Measurements from ENCODE around the gene PRAMEF5. TPM values are rescaled to one million over a fixed set of nuclear protein-coding genes. Genes with fewer than 3 reads are reported as not detected.
A peak's percentile ranks its signal among the peaks of the same experiment; 100 is the strongest.
"Not testable (repeated sequence)": the region's sequence is repeated elsewhere in the genome, so short reads cannot be mapped to it uniquely, and the experiment has no call there.

PRAMEF5 gene
- total RNA-seq (not detected), polyA plus RNA-seq (not detected)

DNA sequence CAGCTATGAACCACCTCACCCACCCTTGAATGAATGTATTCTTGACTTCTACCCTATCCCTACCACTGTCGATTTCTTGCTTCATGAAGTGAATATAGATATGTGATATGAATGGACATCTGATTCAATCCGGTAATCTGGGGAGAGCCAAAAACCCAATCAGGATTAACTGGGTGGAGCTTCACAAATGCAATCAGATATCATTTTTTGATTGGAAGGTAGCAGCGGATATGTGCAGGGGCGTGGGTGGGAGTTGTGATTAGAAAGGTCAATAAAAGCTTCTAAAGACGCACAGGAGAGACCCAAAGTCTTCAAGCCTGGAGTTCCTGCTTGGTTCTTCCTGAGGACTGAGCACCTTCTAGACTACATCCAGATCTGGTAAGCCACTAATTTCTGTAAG lies at the start of gene PRAMEF5:
Gene PRAMEF5, plus strand, starts transcription at position 301 of the 400 bp plus-strand sequence. CDS start 5,071 bp downstream, outside the sequence.
- DNase-seq; H3K4me3 ChIP-seq; H3K4me1 ChIP-seq; H3K27me3 ChIP-seq; ATAC-seq; H3K27ac ChIP-seq; intact Hi-C loops (cut with DNase I); H3K9me3 ChIP-seq; FAIRE-seq; H3K36me3 ChIP-seq: not testable (repeated sequence)
- 65 to 94% methylated on average over 2 of the region's 5 CpGs for WGBS, 2 donors

DNA sequence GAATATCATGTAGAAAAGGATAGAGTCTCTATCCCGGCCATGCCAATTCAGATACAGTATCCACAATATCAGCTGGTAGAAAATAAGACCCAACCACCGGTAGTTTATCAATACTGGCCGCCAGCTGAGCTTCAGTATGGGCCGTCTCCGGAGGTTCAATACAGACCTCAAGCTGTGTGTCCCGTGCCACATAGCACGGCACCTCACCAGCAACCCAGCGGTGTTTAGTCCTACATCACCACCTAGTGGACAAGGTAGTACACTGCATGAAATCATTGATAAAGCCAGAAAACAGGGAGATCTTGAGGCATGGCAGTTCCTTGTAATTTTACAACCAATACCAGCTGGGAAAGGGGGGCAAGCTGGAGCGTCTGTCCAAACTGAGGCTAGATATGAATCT lies 45.3 kb upstream of the PRAMEF5 start:
- H3K9me3 ChIP-seq; H3K27me3 ChIP-seq; H3K36me3 ChIP-seq; DNase-seq; FAIRE-seq; H3K4me3 ChIP-seq; H3K27ac ChIP-seq; ATAC-seq; intact Hi-C loops (cut with DNase I); H3K4me1 ChIP-seq: not testable (repeated sequence)
- WGBS, 2 donors, result no CpG with 5 or more reads among the region's 9 CpGs

GRCh38 chr1:13216619-13217018 lies 37.4 kb upstream of the PRAMEF5 start:
- intact Hi-C loops (cut with DNase I); ATAC-seq; H3K27me3 ChIP-seq; H3K9me3 ChIP-seq; FAIRE-seq; DNase-seq; H3K4me3 ChIP-seq; H3K4me1 ChIP-seq; H3K27ac ChIP-seq; H3K36me3 ChIP-seq: not testable (repeated sequence)
- no CpG with 5 or more reads among the region's 7 CpGs for WGBS, 2 donors

DNA sequence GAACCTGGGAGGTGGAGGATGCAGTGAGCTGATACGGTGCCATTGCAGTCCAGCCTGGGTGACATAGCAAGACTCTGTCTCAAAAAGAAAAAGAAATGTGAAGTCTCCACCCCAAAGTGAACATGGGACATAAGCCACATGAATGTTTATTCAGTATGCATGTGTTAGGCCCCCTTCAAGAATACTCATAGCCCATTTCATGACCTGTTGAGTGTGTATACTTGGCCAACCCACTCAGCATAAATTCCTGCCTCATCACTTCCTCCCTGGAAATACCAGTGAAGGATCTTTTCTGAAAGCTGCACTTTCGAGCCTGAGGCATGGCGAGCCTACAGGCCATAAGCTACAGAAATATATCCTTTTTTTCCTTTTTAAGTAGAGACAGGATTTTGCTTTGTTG lies 34.8 kb upstream of the PRAMEF5 start:
- H3K27ac ChIP-seq; DNase-seq; FAIRE-seq; H3K9me3 ChIP-seq; ATAC-seq; intact Hi-C loops (cut with DNase I); H3K27me3 ChIP-seq; H3K4me1 ChIP-seq; H3K4me3 ChIP-seq; H3K36me3 ChIP-seq: not testable (repeated sequence)
- WGBS, 2 donors, result no CpG with 5 or more reads among the region's 3 CpGs

DNA sequence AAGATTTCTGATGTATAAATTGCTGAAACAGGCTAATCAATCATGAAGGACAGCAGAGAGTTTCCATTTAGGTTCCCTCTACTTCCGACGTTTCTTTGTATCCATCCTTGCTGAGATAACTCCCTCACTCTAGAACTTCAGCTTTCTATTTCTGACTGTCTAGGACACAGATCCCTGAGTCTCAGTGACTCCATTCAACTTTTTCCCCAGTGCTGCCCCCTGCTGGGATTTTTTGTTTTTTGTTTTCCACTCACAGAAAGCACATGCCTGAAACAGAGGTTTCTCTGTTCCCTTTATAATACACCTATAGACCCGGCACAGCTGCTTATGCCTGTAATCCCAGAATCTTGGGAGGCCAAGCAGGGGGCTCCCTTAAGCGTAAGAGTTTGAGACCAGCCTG lies 31.2 kb upstream of the PRAMEF5 start:
- DNase-seq; H3K27me3 ChIP-seq; H3K9me3 ChIP-seq; H3K27ac ChIP-seq; ATAC-seq; intact Hi-C loops (cut with DNase I); H3K4me1 ChIP-seq; H3K36me3 ChIP-seq; H3K4me3 ChIP-seq; FAIRE-seq: not testable (repeated sequence)
- no CpG with 5 or more reads among the region's 4 CpGs for WGBS, 2 donors

DNA sequence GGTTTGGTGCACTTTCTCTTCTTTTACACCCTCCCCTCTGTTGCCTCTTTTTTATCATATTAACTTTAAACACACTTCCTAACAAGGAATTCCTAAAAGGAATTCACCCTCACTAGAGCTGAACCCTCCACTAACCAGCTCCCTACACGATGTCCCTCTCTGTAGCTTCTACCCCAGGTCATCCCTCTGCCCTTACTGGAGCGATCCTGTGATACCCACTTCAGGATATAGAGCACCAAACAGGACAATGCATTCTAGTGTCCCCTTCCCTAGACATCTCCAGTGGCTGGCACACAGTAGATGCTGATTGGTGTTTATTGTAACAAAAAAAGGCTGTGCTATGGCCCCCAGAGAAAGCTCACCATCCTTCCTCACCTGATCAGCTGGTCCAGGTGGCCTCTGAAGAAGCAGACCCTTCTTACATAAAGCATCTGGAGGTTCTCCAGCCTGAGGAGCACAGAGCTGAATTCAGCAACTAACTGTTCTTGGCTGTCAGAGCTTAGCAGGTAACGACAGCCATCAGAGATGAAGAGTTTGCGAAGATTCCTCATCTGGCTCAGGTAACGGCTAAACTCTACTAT lies 29.4 kb upstream of the PRAMEF5 start:
- no peaks in the 10 kb centered on the region for H3K36me3 ChIP-seq
- FAIRE-seq, result no peak
- no peak for ATAC-seq
- no peaks in the 10 kb centered on the region for H3K4me1 ChIP-seq
- intact Hi-C loops (cut with DNase I), result no loop called here
- H3K27me3 ChIP-seq, result no peaks in the 10 kb centered on the region
- TF ChIP-seq CTCF (IDR thresholded peaks at IDR 0.05), result no peak
- H3K4me3 ChIP-seq, result no peak overlapping the region
- H3K27ac ChIP-seq, result no peak overlapping the region
- peak in 1 of 6 donors; percentile 4 for DNase-seq
- no peaks in the 10 kb centered on the region for H3K9me3 ChIP-seq
- WGBS, 2 donors, result 70 to 76% methylated on average over 5 of the region's 5 CpGs

- DNase-seq, result peak in 1 of 6 donors; percentile 41
Observed at GRCh38 chr1:13225675-13226204, 28.3 kb upstream of the PRAMEF5 start, which contains the start of gene PRAMEF18. Gene PRAMEF18 (minus strand): TSS chr1:13226154. CDS start chr1:13226106, 48 bp downstream.

DNA sequence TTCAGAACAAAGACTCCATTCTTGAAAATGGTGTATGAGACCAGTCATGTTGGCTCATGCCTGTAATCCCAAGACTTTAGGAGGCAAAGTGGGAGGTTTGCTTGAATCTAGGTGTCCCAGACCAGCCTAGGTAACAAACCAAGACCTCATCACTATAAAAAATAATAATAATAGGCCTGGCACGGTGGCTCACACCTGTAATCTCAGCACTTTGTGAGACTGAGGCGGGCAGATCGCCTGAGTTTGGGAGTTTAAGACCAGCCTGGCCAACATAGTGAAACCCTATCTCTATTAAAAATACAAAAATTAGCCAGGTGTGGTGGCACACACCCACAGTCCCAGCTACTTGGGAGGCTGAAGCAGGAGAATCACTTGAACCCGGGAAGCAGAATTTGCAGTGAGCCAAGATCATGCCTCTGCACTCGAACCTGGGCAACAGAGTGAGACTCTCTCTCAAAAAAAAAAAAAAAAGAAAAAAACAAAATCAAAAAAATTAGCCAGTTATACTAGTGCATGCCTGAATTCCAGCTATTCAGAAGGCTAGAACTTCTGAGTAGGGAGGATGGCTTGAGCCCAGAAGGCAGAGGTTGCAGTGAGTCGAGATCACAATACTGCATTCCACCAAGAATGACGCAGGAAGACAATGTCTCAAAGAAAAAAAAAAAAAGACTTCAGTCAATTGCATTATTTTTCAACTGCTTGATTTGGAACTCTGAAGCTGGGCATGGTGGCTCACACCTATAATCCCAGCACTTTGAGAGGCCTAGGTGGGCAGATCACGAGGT lies 26.5 kb upstream of the PRAMEF5 start:
- whole genome bisulfite sequencing, 2 donors, result 77 to 82% methylated on average over 8 of the region's 8 CpGs
- FAIRE-seq; H3K27me3 ChIP-seq; H3K36me3 ChIP-seq; H3K4me1 ChIP-seq; H3K4me3 ChIP-seq; ATAC-seq; H3K27ac ChIP-seq; H3K9me3 ChIP-seq; intact Hi-C loops (cut with DNase I): not testable (repeated sequence)
- peak in 1 of 6 donors; percentile 2 for DNase-seq

More at GRCh38 chr1:13225675-13226204, 28.3 kb upstream of the PRAMEF5 start, which contains the start of gene PRAMEF18:
- intact Hi-C loops (cut with DNase I); H3K27ac ChIP-seq; H3K27me3 ChIP-seq; ATAC-seq; H3K36me3 ChIP-seq; H3K4me3 ChIP-seq; H3K9me3 ChIP-seq; FAIRE-seq; H3K4me1 ChIP-seq: not testable (repeated sequence)
- 63 to 64% methylated on average over 9 of the region's 9 CpGs for WGBS, 2 donors
